K562 (cell line): ENCODE results near the gene TRIO. TPM values are rescaled to one million over a fixed set of nuclear protein-coding genes. Genes with fewer than 3 reads are reported as not detected.

Experiments used
- ATAC-seq: fragments of 200-7000 bp; cut with Tn5 transposase; 3 replicates; pipeline ENCODE4 v1.9.1; 2020; ENCODE audit warnings: moderate library complexity
- BruUV-seq: library from RNA; stranded (reverse); fragments of 400-500 nt; replicated peaks from 2 replicates; lab custom pipeline; 2021; lab: Mats Ljungman, UMichigan
- CTCF ChIA-PET: fragments of 300-600 bp; formaldehyde crosslinking; extraction: SDS; loops from one replicate; lab custom pipeline; 2021; ENCODE audit warnings: low intra/inter-chr PET ratio; lab: Yijun Ruan, JAX
- POLR2A ChIA-PET: fragments of 300-600, 350-650 bp; sonication (Branson Sonifier 250); formaldehyde crosslinking; extraction: SDS; loops from one replicate; lab custom pipeline; 2021; ENCODE audit warnings: antibody characterized with exemption, inconsistent platforms; lab: Yijun Ruan, JAX
- DNase-seq, 4 experiments: peaks; one replicate each; pipeline versions ENCODE4 v3.0.0 to v3.0.0-alpha.2; 2011 to 2018; ENCODE audit warnings: low spot score in 3 of 4, mixed read lengths in 3 of 4; ENCODE audit errors: extremely low read depth in 1 of 4
- FAIRE-seq: peaks from 2 replicates; lab custom pipeline; 2011; peaks lifted over from hg19 to GRCh38; lab: Jason Lieb, UNC
- H2AFZ ChIP-seq: 2 replicates; pipeline ENCODE4 v1.6.0; 2011; ENCODE audit warnings: low read depth, low read length, control low read depth, inconsistent platforms
- H3K27ac ChIP-seq: fragments of 200-600 bp; 3 replicates; pipeline ENCODE4 v1.8.0; 2011; ENCODE audit warnings: low read depth, mild to moderate bottlenecking, control low read depth, inconsistent platforms, low read length, moderate library complexity, mixed read lengths; ENCODE audit errors: extremely low read depth
- H3K27me3 ChIP-seq, 2 experiments: fragments of 300-600 bp in 1 of 2; 2 replicates in 1 of 2; 3 replicates in 1 of 2; pipeline versions ENCODE4 v1.6.0 to v1.8.0; 2011; ENCODE audit warnings: inconsistent platforms in 2 of 2, low read length in 2 of 2, mild to moderate bottlenecking in 1 of 2, mixed read lengths in 1 of 2, moderate library complexity in 1 of 2; ENCODE audit not compliant: control insufficient read depth in 2 of 2, insufficient read depth in 2 of 2
- H3K36me3 ChIP-seq: fragments of 300-600 bp; 3 replicates; pipeline ENCODE4 v1.8.0; 2011; ENCODE audit warnings: mild to moderate bottlenecking, low read length, inconsistent platforms; ENCODE audit not compliant: control insufficient read depth, insufficient read depth
- H3K4me1 ChIP-seq, 2 experiments: fragments of 200-600 bp in 1 of 2; replicated peaks in 1 of 2; 2 replicates in 1 of 2; 3 replicates in 1 of 2; pipeline versions ENCODE4 v1.5.1 to v1.8.0; 2011; ENCODE audit warnings: inconsistent platforms in 2 of 2, low read length in 2 of 2, mild to moderate bottlenecking in 1 of 2, mixed read lengths in 1 of 2, moderate library complexity in 1 of 2; ENCODE audit not compliant: control insufficient read depth in 2 of 2, insufficient read depth in 2 of 2
- H3K4me2 ChIP-seq: 2 replicates; pipeline ENCODE4 v1.6.1; 2011; ENCODE audit warnings: low read length, control low read depth, inconsistent platforms, mixed read lengths; ENCODE audit not compliant: insufficient read depth
- H3K4me3 ChIP-seq: fragments of 200-600 bp; sonication (generic), shearing (Covaris generic); 2 replicates; pipeline ENCODE4 v1.5.1; 2016; ENCODE audit warnings: control low read depth, inconsistent platforms
- H3K79me2 ChIP-seq: fragments of 200-600 bp; 3 replicates; pipeline ENCODE4 v1.8.0; 2011; ENCODE audit warnings: low read length, inconsistent platforms; ENCODE audit not compliant: control insufficient read depth, insufficient read depth
- H3K9ac ChIP-seq, 2 experiments: 2 replicates each; pipeline versions ENCODE4 v1.6.0 to v1.6.1; 2011; ENCODE audit warnings: low read depth in 2 of 2, low read length in 2 of 2, control low read depth in 1 of 2, inconsistent platforms in 1 of 2, mild to moderate bottlenecking in 1 of 2, mixed read lengths in 1 of 2; ENCODE audit not compliant: insufficient read depth in 1 of 2
- H3K9me1 ChIP-seq: one replicate; pipeline ENCODE4 v1.6.0; 2011; ENCODE audit warnings: inconsistent platforms, mild to moderate bottlenecking, low read length, moderate library complexity; ENCODE audit not compliant: control insufficient read depth, insufficient read depth
- H3K9me3 ChIP-seq: replicated peaks from 2 replicates; pipeline ENCODE4 v1.5.1; 2011; ENCODE audit warnings: low read depth, low read length, inconsistent platforms; ENCODE audit not compliant: control insufficient read depth, insufficient read depth
- H4K20me1 ChIP-seq: replicated peaks from 2 replicates; pipeline ENCODE4 v1.6.1; 2011; ENCODE audit warnings: low read length, inconsistent platforms, mixed read lengths; ENCODE audit not compliant: control insufficient read depth, insufficient read depth
- CEBPB ChIP-seq: fragments of 450-650 bp; IDR thresholded peaks from 2 replicates; pipeline ENCODE4 v1.6.1; 2016; ENCODE audit warnings: missing genetic modification characterization, missing compliant biosample characterization
- CHD2 ChIP-seq: IDR thresholded peaks from 2 replicates; pipeline ENCODE4 v1.6.1; 2011; ENCODE audit warnings: low read depth, low read length
- MYNN ChIP-seq, 2 experiments: sonication (generic); formaldehyde crosslinking in 1 of 2; IDR thresholded peaks; 2 replicates each; pipeline versions ENCODE4 v1.5.0 to v1.6.1; 2016 to 2020; ENCODE audit warnings: antibody characterized with exemption in 1 of 2, missing genetic modification reagents in 1 of 2
- NFRKB ChIP-seq: fragments of 450-650 bp; IDR thresholded peaks from 2 replicates; pipeline ENCODE4 v1.6.1; 2016; ENCODE audit warnings: low read depth
- NFXL1 ChIP-seq: fragments of 450-650 bp; formaldehyde crosslinking; IDR thresholded peaks from 2 replicates; pipeline ENCODE4 v1.4.0; 2021; ENCODE audit warnings: mild to moderate bottlenecking
- RBM15 ChIP-seq: fragments of 200-400 bp; formaldehyde crosslinking; IDR thresholded peaks from 2 replicates; pipeline ENCODE4 v1.6.1; 2018; ENCODE audit warnings: mild to moderate bottlenecking, low read length, moderate library complexity; ENCODE audit not compliant: insufficient read depth
- SOX6 ChIP-seq: fragments of 450-650 bp; IDR thresholded peaks from 2 replicates; pipeline ENCODE4 v1.6.1; 2014; ENCODE audit warnings: mild to moderate bottlenecking
- TARDBP ChIP-seq: fragments of 450-650 bp; IDR thresholded peaks from 2 replicates; pipeline ENCODE4 v1.6.1; 2016
- TSHZ1 ChIP-seq: fragments of 250-450 bp; sonication (Bioruptor Pico); IDR thresholded peaks from 2 replicates; pipeline ENCODE4 v1.4.0; 2020; ENCODE audit warnings: mild to moderate bottlenecking, moderate library complexity
- ZFX ChIP-seq: sonication (generic); formaldehyde crosslinking; IDR thresholded peaks from 2 replicates; pipeline ENCODE4 v1.8.0; 2022; ENCODE audit warnings: mild to moderate bottlenecking, missing genetic modification reagents, moderate library complexity
- ZNF518B ChIP-seq: fragments of 250-450 bp; sonication (Bioruptor Pico); IDR thresholded peaks from 2 replicates; pipeline ENCODE4 v1.5.0; 2021; ENCODE audit warnings: mild to moderate bottlenecking, moderate library complexity
- ZNF561 ChIP-seq: fragments of 450-650 bp; formaldehyde crosslinking; conservative IDR thresholded peaks from 2 replicates; pipeline ENCODE4 v1.4.0; 2020; ENCODE audit warnings: mild to moderate bottlenecking, moderate library complexity
- ZNF639 ChIP-seq, 2 experiments: fragments of 200-800 bp in 1 of 2; sonication (Bioruptor generic) in 1 of 2; sonication (generic) in 1 of 2; formaldehyde crosslinking in 1 of 2; IDR thresholded peaks in 1 of 2; conservative IDR thresholded peaks in 1 of 2; 2 replicates each; pipeline versions ENCODE4 v1.5.0 to v1.6.1; 2016 to 2020; ENCODE audit warnings: missing compliant biosample characterization in 1 of 2, missing genetic modification characterization in 1 of 2, missing genetic modification reagents in 1 of 2
- WGBS: fragments of 100-300 bp; shearing (Covaris generic); methylation state at CpG from one replicate; pipeline ENCODE4 v1.1.6; 2016; ENCODE audit warnings: low coverage, mixed read lengths; ENCODE audit not compliant: insufficient coverage; ENCODE audit errors: missing lambda C conversion rate; 5-methylcytosine and 5-hydroxymethylcytosine counted together
- in situ Hi-C: fragments of 300-500 bp; cut with MboI; formaldehyde crosslinking; loops from 4 replicates; pipeline ENCODE4 v1.15.0; 2018; ENCODE audit warnings: inconsistent platforms, mixed read lengths
- intact Hi-C: fragments of 100-400 bp; cut with micrococcal nuclease; formaldehyde crosslinking; loops from 2 replicates; pipeline ENCODE4 v1.14.2; 2022
- polyA plus RNA-seq, 8 experiments: library from polyadenylated mRNA; depleted of rRNA in 4 of 8; stranded (reverse) in 5 of 8; unstranded in 3 of 8; fragments of >200 nt; fragmentation: Nextera tagmentation in 2 of 8; fragmentation: Illumina TruSeq in 1 of 8; extraction: Ambion mirVana in 2 of 8; extraction: Trizol in 1 of 8; gene quantifications; 2 replicates each; pipeline versions ENCODE4 v1.2.1 to v1.2.3, GENCODE V29; 2011 to 2014; ENCODE audit warnings: inconsistent platforms in 1 of 8, missing spikeins in 1 of 8
- total RNA-seq, 7 experiments: library from RNA; depleted of rRNA in 6 of 7; stranded (reverse); fragments of >200 nt in 6 of 7; fragmentation: Illumina TruSeq in 2 of 7; extraction: Trizol in 2 of 7; gene quantifications; 2 replicates each; pipeline versions ENCODE4 v1.2.1 to v1.2.3, GENCODE V29; 2011 to 2021; ENCODE audit warnings: low replicate concordance in 1 of 7

TRIO gene
- total and polyA plus RNA-seq, 9 of the 15 experiments (the other 6 are each of a cell fraction or from before 2014, with no cell fraction given) = 0.24 to 5.0 (median 1.1) TPM

- H3K9ac ChIP-seq = no peak overlapping the region
- no peaks in the 10 kb centered on the region; a peak in 1 of 5 replicates for H3K4me1 ChIP-seq
- in situ Hi-C loops (no loop called here), intact Hi-C loops (no loop called here)
- no peak overlapping the region for H3K27ac ChIP-seq
- DNase-seq = no peak
- H3K36me3 ChIP-seq = no peaks in the 10 kb centered on the region
- peaks cover 3 to 26% of the 10 kb centered on the region in 2 experiments; a peak in 4 of 5 replicates for H3K27me3 ChIP-seq
- H4K20me1 ChIP-seq = 0 out of 2 replicates have a peak, but pooled peaks cover 7% of the 10 kb centered on the region
- H3K9me3 ChIP-seq = no peaks in the 10 kb centered on the region
- no peaks in the 10 kb centered on the region for H3K9me1 ChIP-seq
- H3K4me2 ChIP-seq = no peak overlapping the region
- 2% methylated on average over 14 of the region's 14 CpGs for WGBS
- no peaks in the 10 kb centered on the region for H3K79me2 ChIP-seq
- POLR2A ChIA-PET = interaction anchor here (0.9 kb wide), 1 partner anchor 112 kb away, joined by 3 read pairs; no protein-coding TSS in a partner anchor
- no peak overlapping the region for H2AFZ ChIP-seq
- H3K4me3 ChIP-seq = no peak overlapping the region
- no peak for FAIRE-seq
- no TSS peak for BruUV-seq
- no peak for ATAC-seq
- CTCF ChIA-PET = no interaction called here
- TF ChIP-seq SOX6 (no peak), ZNF561 (CRISPR knock-in tag) (no peak), TSHZ1 (CRISPR knock-in tag) (no peak), NFXL1 (CRISPR knock-in tag) (no peak), RBM15 (no peak), ZFX (CRISPR knock-in tag) (no peak), ZNF518B (CRISPR knock-in tag) (no peak), MYNN (IDR thresholded peaks at IDR 0.05) (no peak), MYNN (CRISPR knock-in tag; IDR thresholded peaks at IDR 0.05) (no peak), CHD2 (no peak), CEBPB (tag) (no peak), ZNF639 (CRISPR knock-in tag; conservative IDR thresholded peaks at IDR 0.05 in 1 of 2, IDR thresholded peaks at IDR 0.05 in 1 of 2) (no peak), NFRKB (no peak), TARDBP (no peak)
These were observed 11.0 kb downstream of the TRIO start for GRCh38 chr5:14153932-14154731.
